Osteoblast (primary cell): ENCODE results near the gene DLX3. TPM values are rescaled to one million over a fixed set of nuclear protein-coding genes. Genes with fewer than 3 reads are reported as not detected.

ENCODE experiments used
- DNase-seq: peaks from one replicate; pipeline ENCODE4 v3.0.0; 2011; ENCODE audit warnings: low spot score, mixed read lengths; ENCODE audit not compliant: insufficient read length; ENCODE audit errors: missing footprints
- H2AFZ ChIP-seq: 2 replicates; pipeline ENCODE4 v1.6.0; 2011; ENCODE audit warnings: mild to moderate bottlenecking, low read length
- H3K27ac ChIP-seq: 2 replicates; pipeline ENCODE4 v1.5.1; 2011; ENCODE audit warnings: mild to moderate bottlenecking, low read depth, low read length, moderate library complexity
- H3K27me3 ChIP-seq: 2 replicates; pipeline ENCODE4 v1.6.0; 2012; ENCODE audit warnings: mild to moderate bottlenecking, control low read depth, inconsistent platforms, low read length, moderate library complexity; ENCODE audit not compliant: insufficient read depth
- H3K36me3 ChIP-seq: 2 replicates; pipeline ENCODE4 v1.5.1; 2011; ENCODE audit warnings: mild to moderate bottlenecking, low read length, control low read depth, moderate library complexity; ENCODE audit not compliant: insufficient read depth
- H3K4me1 ChIP-seq: 2 replicates; pipeline ENCODE4 v1.5.1; 2011; ENCODE audit warnings: mild to moderate bottlenecking, low read length, control low read depth, moderate library complexity; ENCODE audit not compliant: insufficient read depth
- H3K4me2 ChIP-seq: 2 replicates; pipeline ENCODE4 v1.6.0; 2011; ENCODE audit warnings: mild to moderate bottlenecking, low read length; ENCODE audit not compliant: insufficient read depth
- H3K4me3 ChIP-seq: fragments of 200-600 bp; sonication (generic); 3 replicates; pipeline ENCODE4 v1.5.1; 2012; ENCODE audit warnings: mild to moderate bottlenecking, low read length, inconsistent platforms; ENCODE audit not compliant: insufficient read depth
- H3K79me2 ChIP-seq: 2 replicates; pipeline ENCODE4 v1.6.0; 2012; ENCODE audit warnings: mild to moderate bottlenecking, low read length, control low read depth, inconsistent platforms; ENCODE audit not compliant: insufficient read depth
- H3K9me3 ChIP-seq: 2 replicates; pipeline ENCODE4 v1.5.1; 2011; ENCODE audit warnings: low read depth, low read length, control low read depth
- H4K20me1 ChIP-seq: 2 replicates; pipeline ENCODE4 v1.6.0; 2012; ENCODE audit warnings: mild to moderate bottlenecking, low read length, control low read depth; ENCODE audit not compliant: insufficient read depth
- total RNA-seq: library from RNA; depleted of rRNA; stranded (reverse); fragments of >200 nt; gene quantifications from 2 replicates; pipeline ENCODE4 v1.2.3, GENCODE V29; 2012
- TF ChIP-seq, protein P1 (sequence below): IDR thresholded peaks from 2 replicates; pipeline ENCODE4 v1.5.1; 2011; ENCODE audit warnings: mild to moderate bottlenecking, low read depth, low read length, moderate library complexity; ENCODE audit errors: extremely low read depth

DLX3 gene
- total RNA-seq, 1 donor, result 1.1 TPM

- TF ChIP-seq, protein P1, sequence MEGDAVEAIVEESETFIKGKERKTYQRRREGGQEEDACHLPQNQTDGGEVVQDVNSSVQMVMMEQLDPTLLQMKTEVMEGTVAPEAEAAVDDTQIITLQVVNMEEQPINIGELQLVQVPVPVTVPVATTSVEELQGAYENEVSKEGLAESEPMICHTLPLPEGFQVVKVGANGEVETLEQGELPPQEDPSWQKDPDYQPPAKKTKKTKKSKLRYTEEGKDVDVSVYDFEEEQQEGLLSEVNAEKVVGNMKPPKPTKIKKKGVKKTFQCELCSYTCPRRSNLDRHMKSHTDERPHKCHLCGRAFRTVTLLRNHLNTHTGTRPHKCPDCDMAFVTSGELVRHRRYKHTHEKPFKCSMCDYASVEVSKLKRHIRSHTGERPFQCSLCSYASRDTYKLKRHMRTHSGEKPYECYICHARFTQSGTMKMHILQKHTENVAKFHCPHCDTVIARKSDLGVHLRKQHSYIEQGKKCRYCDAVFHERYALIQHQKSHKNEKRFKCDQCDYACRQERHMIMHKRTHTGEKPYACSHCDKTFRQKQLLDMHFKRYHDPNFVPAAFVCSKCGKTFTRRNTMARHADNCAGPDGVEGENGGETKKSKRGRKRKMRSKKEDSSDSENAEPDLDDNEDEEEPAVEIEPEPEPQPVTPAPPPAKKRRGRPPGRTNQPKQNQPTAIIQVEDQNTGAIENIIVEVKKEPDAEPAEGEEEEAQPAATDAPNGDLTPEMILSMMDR, result no peak
- Histone ChIP-seq H3K27me3 (peaks cover 59% of the 10 kb centered on the region), H3K36me3 (no peaks in the 10 kb centered on the region)
These were observed 32.3 kb downstream of the DLX3 start for GRCh38 chr17:49962599-49963308.

DNA sequence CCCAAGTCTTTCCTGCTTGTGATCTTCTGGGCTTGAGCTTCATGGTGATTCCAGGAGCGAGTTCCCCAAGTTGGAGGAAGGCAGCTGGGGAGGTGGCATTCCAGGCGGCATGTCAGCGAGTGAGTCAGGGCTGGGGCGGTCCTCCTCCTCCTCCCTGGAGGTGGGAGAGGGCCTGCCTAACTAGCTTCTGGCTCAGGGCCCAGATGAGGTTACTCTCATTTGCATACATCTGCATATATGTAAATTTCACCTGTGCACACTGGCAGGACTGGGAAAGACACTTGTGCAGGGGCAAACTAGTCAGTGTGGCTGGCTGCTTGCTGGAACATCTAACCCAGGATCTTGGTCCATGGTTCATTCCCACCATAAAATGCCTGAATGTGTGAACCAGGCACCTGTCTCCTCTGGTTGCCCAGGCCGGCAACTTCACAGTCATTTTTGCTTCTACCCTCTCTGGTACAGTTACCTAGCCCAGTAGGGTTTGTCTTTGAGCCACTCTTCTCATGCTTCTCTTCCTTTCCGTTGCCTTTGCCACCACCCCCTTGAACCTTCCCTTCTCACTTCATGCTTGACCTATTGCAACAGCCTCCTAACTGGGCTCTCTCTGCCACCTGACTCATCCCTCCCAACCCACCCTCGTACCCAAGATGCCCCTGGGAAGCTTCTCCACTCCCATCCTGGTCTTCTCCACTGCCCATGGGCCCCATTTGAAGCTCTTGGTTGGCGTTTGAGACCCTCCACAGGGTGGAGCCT, 35.7 kb downstream of the DLX3 start:
- peak; percentile 88 for DNase-seq
- H3K4me1 ChIP-seq, result peaks cover 13% of the 10 kb centered on the region
- H3K9me3 ChIP-seq, result no peaks in the 10 kb centered on the region
- no peaks in the 10 kb centered on the region for H3K36me3 ChIP-seq
- H2AFZ ChIP-seq, result no peak overlapping the region
- H3K4me2 ChIP-seq, result no peak overlapping the region
- TF ChIP-seq, protein P1, result no peak
- H3K4me3 ChIP-seq, result no peak overlapping the region
- no peak overlapping the region for H3K27ac ChIP-seq
- H4K20me1 ChIP-seq, result no peaks in the 10 kb centered on the region
- no peaks in the 10 kb centered on the region for H3K79me2 ChIP-seq
- H3K27me3 ChIP-seq, result peaks cover 25% of the 10 kb centered on the region

More at GRCh38 chr17:49962599-49963308, 32.3 kb downstream of the DLX3 start:
- Histone ChIP-seq H3K79me2 (no peaks in the 10 kb centered on the region), H3K4me2 (no peak overlapping the region), H4K20me1 (no peaks in the 10 kb centered on the region), H3K27ac (no peak overlapping the region), H2AFZ (no peak overlapping the region), H3K4me1 (peaks cover 13% of the 10 kb centered on the region), H3K4me3 (no peak overlapping the region), H3K9me3 (no peaks in the 10 kb centered on the region)
- no peak for DNase-seq

GRCh38 chr17:49958723-49959122, 36.3 kb downstream of the DLX3 start:
- peak; percentile 85 for DNase-seq
- Histone ChIP-seq H4K20me1 (no peaks in the 10 kb centered on the region), H3K79me2 (no peaks in the 10 kb centered on the region), H3K4me1 (peaks cover 13% of the 10 kb centered on the region), H3K27ac (no peak overlapping the region), H2AFZ (no peak overlapping the region), H3K4me3 (no peak overlapping the region), H3K9me3 (no peaks in the 10 kb centered on the region), H3K27me3 (peaks cover 19% of the 10 kb centered on the region), H3K4me2 (no peak overlapping the region), H3K36me3 (no peaks in the 10 kb centered on the region)
- TF ChIP-seq, protein P1, result no peak

GRCh38 chr17:49957350-49957749, 37.7 kb downstream of the DLX3 start:
- Histone ChIP-seq H3K4me1 (peaks cover 24% of the 10 kb centered on the region), H3K27ac (no peak overlapping the region), H3K4me3 (no peak overlapping the region), H2AFZ (no peak overlapping the region), H3K4me2 (no peak overlapping the region), H3K9me3 (no peaks in the 10 kb centered on the region), H3K36me3 (no peaks in the 10 kb centered on the region), H3K27me3 (peaks cover 5% of the 10 kb centered on the region), H4K20me1 (no peaks in the 10 kb centered on the region), H3K79me2 (no peaks in the 10 kb centered on the region)
- TF ChIP-seq, protein P1, result no peak
- no peak for DNase-seq
